ENCODE data around the gene CPEB1. TPM values are rescaled to one million over a fixed set of nuclear protein-coding genes. Genes with fewer than 3 reads are reported as not detected.

CPEB1 gene
- total RNA-seq, 4 donors from 2014 or later = 1.7 to 6.4 (median 4.0) TPM

DNA sequence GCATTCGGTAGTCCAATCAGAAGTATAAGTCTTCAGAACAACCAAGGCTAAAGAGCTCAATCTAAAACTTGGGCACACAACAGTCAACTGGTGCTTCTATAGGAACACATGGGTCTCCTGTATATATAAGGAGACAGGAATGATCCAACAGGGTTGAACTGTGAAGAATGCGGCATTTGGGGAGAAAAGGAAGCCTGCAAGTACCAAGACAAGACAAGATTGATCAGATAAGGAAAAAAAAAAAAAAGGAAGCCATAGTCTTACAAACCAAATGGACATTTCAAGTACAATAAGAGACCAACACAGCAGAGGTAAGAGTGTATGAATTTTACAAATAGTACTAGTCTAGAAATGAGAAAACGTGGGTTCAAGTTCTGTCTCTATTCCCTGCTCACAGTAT lies 6.5 kb downstream of the CPEB1 start:
- WGBS, 2 donors = 67 to 68% methylated on average over 3 of the region's 3 CpGs
- Histone ChIP-seq H3K36me3 (no peaks in the 10 kb centered on the region), H3K27me3 (no peaks in the 10 kb centered on the region), H3K4me1 (no peaks in the 10 kb centered on the region), H3K27ac (no peak overlapping the region), H3K4me3 (replicated peaks in 1 of 3) (no peak overlapping the region), H3K9me3 (no peaks in the 10 kb centered on the region)
- TF ChIP-seq, protein P1, sequence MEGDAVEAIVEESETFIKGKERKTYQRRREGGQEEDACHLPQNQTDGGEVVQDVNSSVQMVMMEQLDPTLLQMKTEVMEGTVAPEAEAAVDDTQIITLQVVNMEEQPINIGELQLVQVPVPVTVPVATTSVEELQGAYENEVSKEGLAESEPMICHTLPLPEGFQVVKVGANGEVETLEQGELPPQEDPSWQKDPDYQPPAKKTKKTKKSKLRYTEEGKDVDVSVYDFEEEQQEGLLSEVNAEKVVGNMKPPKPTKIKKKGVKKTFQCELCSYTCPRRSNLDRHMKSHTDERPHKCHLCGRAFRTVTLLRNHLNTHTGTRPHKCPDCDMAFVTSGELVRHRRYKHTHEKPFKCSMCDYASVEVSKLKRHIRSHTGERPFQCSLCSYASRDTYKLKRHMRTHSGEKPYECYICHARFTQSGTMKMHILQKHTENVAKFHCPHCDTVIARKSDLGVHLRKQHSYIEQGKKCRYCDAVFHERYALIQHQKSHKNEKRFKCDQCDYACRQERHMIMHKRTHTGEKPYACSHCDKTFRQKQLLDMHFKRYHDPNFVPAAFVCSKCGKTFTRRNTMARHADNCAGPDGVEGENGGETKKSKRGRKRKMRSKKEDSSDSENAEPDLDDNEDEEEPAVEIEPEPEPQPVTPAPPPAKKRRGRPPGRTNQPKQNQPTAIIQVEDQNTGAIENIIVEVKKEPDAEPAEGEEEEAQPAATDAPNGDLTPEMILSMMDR (IDR thresholded peaks at IDR 0.05) = no peak
- no peak for TF ChIP-seq POLR2A (IDR thresholded peaks at IDR 0.05)
- DNase-seq = no peak
- intact Hi-C loops (cut with DNase I) = no loop called here

- intact Hi-C loops (cut with DNase I) = no loop called here
- 56 to 61% methylated on average over 2 of the region's 2 CpGs for WGBS, 2 donors
- Histone ChIP-seq H3K27ac (no peak overlapping the region), H3K4me1 (no peaks in the 10 kb centered on the region), H3K36me3 (no peaks in the 10 kb centered on the region), H3K27me3 (no peaks in the 10 kb centered on the region), H3K4me3 (replicated peaks in 1 of 3) (no peak overlapping the region), H3K9me3 (no peaks in the 10 kb centered on the region)
- TF ChIP-seq, protein P1 (IDR thresholded peaks at IDR 0.05) = no peak
- no peak for TF ChIP-seq POLR2A (IDR thresholded peaks at IDR 0.05)
- DNase-seq = no peak
Measured at GRCh38 chr15:82635798-82636197, 11.4 kb downstream of the CPEB1 start.

- 35 to 50% methylated on average over 4 of the region's 4 CpGs for WGBS, 2 donors
Measured at GRCh38 chr15:82630033-82630432, 17.1 kb downstream of the CPEB1 start.

DNA sequence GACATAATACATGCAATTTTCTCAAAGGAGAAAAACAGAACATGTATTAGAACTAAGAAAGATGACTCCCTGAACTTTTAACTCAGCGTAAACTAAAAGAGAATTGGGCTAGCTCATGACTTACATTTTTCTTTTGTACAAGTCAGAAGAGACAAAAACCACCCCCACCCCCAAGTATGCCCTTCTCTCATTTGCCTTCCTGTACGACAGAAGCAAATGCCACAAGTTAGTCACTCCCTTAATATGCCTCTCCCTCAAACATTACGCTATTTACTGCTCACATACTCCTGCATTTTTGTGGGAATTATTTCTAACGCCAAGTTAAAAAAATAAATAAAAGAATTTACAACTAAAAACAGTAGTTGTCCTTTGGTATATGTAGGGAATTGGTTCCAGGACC lies 22.0 kb downstream of the CPEB1 start:
- DNase-seq = no peak
- WGBS, 2 donors = 87 to 92% methylated on average over 4 of the region's 4 CpGs
- Histone ChIP-seq H3K36me3 (no peaks in the 10 kb centered on the region), H3K9me3 (no peaks in the 10 kb centered on the region), H3K4me3 (replicated peaks in 1 of 3) (no peak overlapping the region), H3K27me3 (no peaks in the 10 kb centered on the region), H3K4me1 (no peaks in the 10 kb centered on the region), H3K27ac (no peak overlapping the region)
- intact Hi-C loops (cut with DNase I) = no loop called here
- TF ChIP-seq, protein P1 (IDR thresholded peaks at IDR 0.05) = no peak
- TF ChIP-seq POLR2A (IDR thresholded peaks at IDR 0.05) = no peak

More at GRCh38 chr15:82630033-82630432, 17.1 kb downstream of the CPEB1 start:
- Histone ChIP-seq H3K27me3 (no peaks in the 10 kb centered on the region), H3K4me3 (replicated peaks in 1 of 3) (no peak overlapping the region), H3K4me1 (no peaks in the 10 kb centered on the region), H3K27ac (no peak overlapping the region), H3K36me3 (no peaks in the 10 kb centered on the region), H3K9me3 (no peaks in the 10 kb centered on the region)
- intact Hi-C loops (cut with DNase I) = no loop called here
- no peak for TF ChIP-seq POLR2A (IDR thresholded peaks at IDR 0.05)
- TF ChIP-seq, protein P1 (IDR thresholded peaks at IDR 0.05) = no peak
- DNase-seq = no peak

- Histone ChIP-seq H3K4me3 (replicated peaks in 1 of 3) (no peak overlapping the region), H3K9me3 (no peaks in the 10 kb centered on the region), H3K27me3 (no peaks in the 10 kb centered on the region), H3K4me1 (no peaks in the 10 kb centered on the region), H3K27ac (no peak overlapping the region), H3K36me3 (no peaks in the 10 kb centered on the region)
- intact Hi-C loops (cut with DNase I) = no loop called here
- TF ChIP-seq, protein P1 (IDR thresholded peaks at IDR 0.05) = no peak
- no peak for TF ChIP-seq POLR2A (IDR thresholded peaks at IDR 0.05)
- no peak for DNase-seq
- 82 to 83% methylated on average over 3 of the region's 3 CpGs for WGBS, 2 donors
Measured at GRCh38 chr15:82624438-82624837, 22.7 kb downstream of the CPEB1 start.

Measured in thyroid gland (tissue), 4 donors.